GM21786 (cell line): ENCODE measurements around the gene OR10V1.
A peak's percentile ranks its signal among the peaks of the same experiment; 100 is the strongest.

Source experiments
- ATAC-seq: cut with Tn5 transposase; IDR thresholded peaks from one replicate; pipeline ENCODE4 v1.9.1; 2021; ENCODE audit not compliant: unreplicated experiment

The OR10V1 gene

GRCh38 chr11:59713745-59714144, at the start of gene OR10V1:
TSS of gene OR10V1 (minus strand) at chr11:59713845. CDS start at chr11:59713845, 0 bp downstream.
- ATAC-seq: no peak

- ATAC-seq: no peak
Observed at GRCh38 chr11:59761993-59762392, 48.3 kb upstream of the OR10V1 start.

- no peak for ATAC-seq
Observed at GRCh38 chr11:59760771-59761170, 47.1 kb upstream of the OR10V1 start.

- no peak for ATAC-seq
Observed at GRCh38 chr11:59759900-59760299, 46.3 kb upstream of the OR10V1 start.

- no peak for ATAC-seq
Observed at GRCh38 chr11:59758401-59759037, 44.9 kb upstream of the OR10V1 start.

- ATAC-seq: no peak
Observed at GRCh38 chr11:59756845-59757244, 43.2 kb upstream of the OR10V1 start.

GRCh38 chr11:59756558-59756840, 42.9 kb upstream of the OR10V1 start:
- ATAC-seq: no peak

- no peak for ATAC-seq
Observed at GRCh38 chr11:59755701-59756557, 42.3 kb upstream of the OR10V1 start.

GRCh38 chr11:59754859-59755700, 41.4 kb upstream of the OR10V1 start, which contains the start of gene STX3:
TSS of gene STX3 (plus strand) at chr11:59755376. CDS start at chr11:59755606, 230 bp downstream.
- peak; percentile 58 for ATAC-seq

- peak; percentile 19 for ATAC-seq
Observed at GRCh38 chr11:59754494-59754858, 40.8 kb upstream of the OR10V1 start.

GRCh38 chr11:59753650-59754493, 40.2 kb upstream of the OR10V1 start:
- ATAC-seq: peak; percentile 73

- ATAC-seq: no peak
Observed at GRCh38 chr11:59746111-59746510, 32.5 kb upstream of the OR10V1 start.

GRCh38 chr11:59730896-59731565, 17.4 kb upstream of the OR10V1 start:
- no peak for ATAC-seq

- no peak for ATAC-seq
Observed at GRCh38 chr11:59729834-59730233, 16.2 kb upstream of the OR10V1 start.

- no peak for ATAC-seq
Observed at GRCh38 chr11:59728913-59729312, 15.3 kb upstream of the OR10V1 start.

- no peak for ATAC-seq
Observed at GRCh38 chr11:59728154-59728553, 14.5 kb upstream of the OR10V1 start.

GRCh38 chr11:59727426-59727825, 13.8 kb upstream of the OR10V1 start:
- ATAC-seq: no peak

- ATAC-seq: no peak
Observed at GRCh38 chr11:59724066-59724465, 10.4 kb upstream of the OR10V1 start.

GRCh38 chr11:59719556-59719955, 5.9 kb upstream of the OR10V1 start:
- no peak for ATAC-seq

- ATAC-seq: no peak
Observed at GRCh38 chr11:59716051-59716450, 2.4 kb upstream of the OR10V1 start.
